HG03139 (cell line): ENCODE results near the gene PTGES2.

Experiments used
- ATAC-seq: cut with Tn5 transposase; IDR thresholded peaks from one replicate; pipeline ENCODE4 v1.9.1; 2021; ENCODE audit not compliant: unreplicated experiment

The PTGES2 gene

DNA sequence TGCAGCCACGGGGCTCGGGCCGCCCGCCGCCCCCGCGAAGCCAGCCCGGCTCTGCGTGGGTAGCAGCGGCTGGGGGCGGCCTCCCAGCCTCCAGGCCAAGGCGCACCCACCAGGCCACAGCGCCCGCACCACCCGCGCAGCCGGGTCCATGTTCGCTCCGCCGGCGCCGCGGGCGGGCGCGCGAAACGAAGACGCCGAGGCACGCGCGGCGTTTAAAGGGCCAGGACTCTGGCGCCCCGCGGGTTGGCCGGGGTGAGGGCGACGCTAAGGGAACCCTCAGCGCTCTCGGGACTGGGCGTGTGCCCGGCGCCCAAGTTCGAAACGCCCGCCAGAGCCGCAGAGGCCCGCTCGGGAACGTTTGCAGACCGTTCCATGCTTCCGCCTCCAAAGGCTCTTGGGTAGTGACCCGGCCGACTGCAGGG is at the start of gene PTGES2:
TSS of gene PTGES2 (minus strand) at position 162 of the 422 bp plus-strand sequence. CDS start at position 150, 12 bp downstream.
- peak; percentile 44 for ATAC-seq

DNA sequence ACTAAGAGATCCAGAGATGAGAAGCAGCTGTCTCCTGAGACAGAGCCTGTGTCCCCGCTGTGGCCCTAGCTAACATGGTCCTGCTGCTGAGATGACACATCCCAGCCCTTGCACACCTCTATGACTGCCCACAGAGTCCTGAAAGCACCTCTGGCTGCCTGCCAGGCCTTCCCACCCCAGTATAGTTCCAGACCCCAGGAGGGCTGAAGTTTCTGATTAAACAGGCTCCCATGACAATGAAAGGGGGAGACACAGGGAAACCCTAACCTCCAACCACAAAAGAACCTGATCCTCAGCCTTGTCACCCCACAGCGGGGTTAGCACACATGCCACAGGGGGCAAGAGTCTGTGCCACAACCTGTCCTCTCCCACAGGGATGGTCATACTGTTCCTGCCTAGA is 48.2 kb upstream of the PTGES2 start:
- no peak for ATAC-seq

DNA sequence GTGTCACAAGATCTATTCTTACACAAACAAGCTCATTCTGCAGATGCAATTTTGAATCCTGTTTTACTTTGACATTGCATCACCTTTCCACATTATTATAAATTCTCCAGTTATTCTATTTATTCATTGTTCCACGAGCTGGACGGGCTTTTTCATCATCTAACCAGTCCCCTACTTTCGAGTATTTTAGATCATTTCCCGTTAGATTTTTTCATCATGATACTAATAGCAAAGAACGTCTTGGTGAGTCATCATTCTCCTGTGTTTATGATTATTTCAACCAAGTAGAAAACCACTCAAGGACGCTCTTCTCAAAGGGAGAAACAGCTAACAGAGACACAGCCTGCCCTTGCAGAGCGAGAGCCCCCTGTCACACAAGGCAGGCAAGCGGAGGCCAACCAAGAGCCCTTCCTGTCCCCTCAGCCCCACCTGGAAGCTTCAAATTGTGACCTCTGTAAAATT is 47.6 kb upstream of the PTGES2 start:
- ATAC-seq: no peak

DNA sequence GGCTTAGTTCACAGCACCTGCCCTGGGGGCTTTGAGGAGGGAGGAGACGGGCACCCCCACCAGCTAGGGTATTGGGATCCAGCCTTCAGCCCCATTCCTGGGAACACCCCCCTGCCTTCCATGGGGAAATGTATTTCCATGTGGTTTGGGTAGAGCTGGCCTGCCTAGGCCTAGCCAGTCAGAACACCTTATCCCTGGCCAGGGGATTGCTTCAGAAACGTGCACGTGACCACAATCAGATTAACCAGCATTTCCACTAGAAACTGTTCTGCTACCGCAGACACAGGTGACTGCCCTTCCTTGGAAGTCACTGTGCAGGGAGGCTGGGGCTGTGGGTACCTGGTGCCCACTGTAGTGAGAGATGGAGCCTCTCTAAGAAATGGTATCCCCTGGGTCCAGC is 46.5 kb upstream of the PTGES2 start:
- no peak for ATAC-seq

DNA sequence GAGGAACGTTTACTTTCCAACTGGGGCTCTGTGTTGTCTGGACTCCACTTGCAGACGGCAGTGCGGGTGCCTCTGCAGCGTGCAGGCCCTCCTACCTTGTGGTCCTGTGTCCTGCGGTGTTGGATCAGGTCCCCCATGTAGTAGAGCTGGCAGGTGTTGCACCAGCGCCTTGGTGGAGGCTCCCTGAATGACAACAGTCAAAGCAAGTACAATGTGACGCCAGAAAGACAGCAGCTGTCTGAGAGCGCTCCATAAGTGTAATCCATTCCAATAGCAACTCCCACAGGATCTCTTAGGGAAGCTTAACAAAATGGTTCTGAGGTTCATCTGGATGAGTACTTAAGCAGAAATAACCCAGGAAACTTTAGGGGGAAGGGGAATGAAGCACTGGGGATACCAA is 42.4 kb upstream of the PTGES2 start:
- ATAC-seq: no peak

DNA sequence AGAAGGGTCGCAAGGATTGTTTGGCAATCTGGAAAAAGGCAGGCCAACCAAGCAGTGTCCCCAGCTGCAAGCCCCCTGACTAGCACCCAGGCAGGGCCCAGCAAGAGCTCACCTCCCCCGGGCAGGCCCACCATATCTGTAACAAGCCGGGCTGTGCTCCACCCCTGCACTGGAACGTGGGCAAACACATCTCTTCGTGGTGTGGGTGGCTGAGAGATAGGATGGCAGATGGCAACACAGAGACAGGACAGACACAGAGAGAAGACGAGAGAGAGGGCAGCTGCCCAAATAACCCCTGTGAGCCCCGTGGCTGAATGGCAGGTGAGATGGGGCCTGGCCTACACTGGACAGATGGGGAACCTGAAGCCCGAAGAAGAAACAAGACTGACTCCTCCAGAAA is 42.0 kb upstream of the PTGES2 start:
- no peak for ATAC-seq

DNA sequence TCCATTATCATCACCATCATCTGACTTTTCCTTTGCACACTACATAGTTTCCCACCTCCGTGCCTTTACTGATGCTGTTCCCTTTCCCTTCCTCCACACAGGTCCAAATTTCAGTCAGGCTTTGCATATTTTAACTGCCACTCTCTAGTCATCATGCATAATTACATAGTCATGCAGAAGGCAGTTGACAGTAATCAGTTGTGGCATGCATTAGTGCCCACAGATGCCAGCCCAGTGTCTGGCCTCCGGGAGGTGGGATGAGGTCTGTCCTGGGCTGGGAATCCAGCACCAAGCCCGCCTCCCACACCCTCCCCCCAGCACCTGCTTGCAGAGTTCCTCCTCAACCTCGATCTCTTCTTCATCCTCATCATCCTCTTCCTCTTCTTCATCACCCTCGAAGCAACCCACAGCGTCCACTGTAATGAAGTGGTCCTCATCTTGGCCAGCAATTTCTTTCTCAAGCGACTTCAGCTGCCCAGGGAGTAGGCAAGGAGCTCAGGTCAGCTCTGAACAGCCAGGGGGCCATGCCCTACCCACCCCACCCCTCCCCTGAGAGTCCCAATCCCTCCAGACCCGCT is 41.3 kb upstream of the PTGES2 start:
- ATAC-seq: no peak

DNA sequence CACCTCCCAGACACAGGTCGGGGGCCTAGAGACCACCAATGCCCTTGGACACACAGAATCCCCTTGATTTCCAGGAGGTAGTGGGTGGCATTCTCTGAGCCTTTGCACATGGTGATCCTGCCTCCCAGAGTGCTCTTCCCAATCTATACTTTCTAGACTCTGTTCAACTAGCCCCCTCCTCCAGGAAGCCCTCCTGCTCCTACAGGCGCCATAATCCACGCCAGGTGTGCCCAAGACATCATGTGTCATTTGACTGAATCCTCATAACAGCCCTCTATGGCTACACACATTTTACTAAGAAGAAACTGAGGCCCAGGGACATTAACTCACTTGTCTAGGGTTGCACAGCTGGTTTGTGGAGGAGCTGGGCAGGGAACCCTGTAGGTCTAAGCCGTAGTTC is 39.7 kb upstream of the PTGES2 start:
- ATAC-seq: no peak

DNA sequence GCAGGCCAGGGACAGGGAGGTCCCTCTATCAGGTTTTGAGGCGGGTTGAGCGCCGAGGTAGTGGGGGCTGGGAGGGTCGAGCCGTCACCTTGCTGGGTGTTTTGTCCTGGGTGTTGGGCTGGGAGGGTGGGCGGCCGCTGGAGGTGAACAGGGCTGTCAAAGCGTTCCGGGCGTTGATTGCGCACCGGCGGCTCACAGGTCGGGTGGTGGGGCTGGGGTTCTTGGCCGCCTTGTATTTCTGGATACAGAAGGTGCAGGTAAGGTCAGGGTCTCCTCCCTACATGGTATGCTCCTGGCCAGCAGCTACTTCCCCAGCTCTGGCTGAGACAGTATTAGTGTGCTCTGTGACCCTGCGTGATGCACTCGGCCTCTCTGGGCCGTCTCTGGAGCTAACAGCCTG is 38.6 kb upstream of the PTGES2 start:
- ATAC-seq: no peak

DNA sequence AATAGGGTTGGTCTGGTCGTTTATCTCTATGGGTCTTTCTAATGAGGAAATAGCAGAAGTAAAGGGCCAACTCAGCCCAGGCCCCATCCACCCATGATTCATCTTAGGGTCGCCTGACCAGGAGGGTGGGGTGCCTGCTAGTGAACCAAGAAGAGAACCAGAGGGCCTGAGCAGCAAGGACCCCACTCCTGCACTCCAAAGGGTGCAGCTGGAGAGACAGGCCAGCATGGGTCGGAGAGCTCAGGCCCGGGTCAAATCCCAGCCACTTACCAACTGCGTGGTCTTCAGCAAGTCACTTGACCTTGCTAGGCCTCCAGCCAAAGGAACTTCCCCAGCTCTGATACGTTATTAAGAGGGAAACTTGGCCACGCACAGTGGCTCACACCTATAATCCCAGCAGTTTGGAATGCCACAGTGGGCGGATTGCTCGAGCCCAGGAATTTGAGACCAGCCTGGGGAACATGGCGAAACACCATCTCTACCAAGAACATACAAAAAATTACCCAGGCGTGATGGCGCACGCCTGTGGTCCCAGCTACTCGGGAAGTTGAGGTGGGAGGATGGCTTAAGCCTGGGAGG is 36.9 kb upstream of the PTGES2 start:
- ATAC-seq: no peak

DNA sequence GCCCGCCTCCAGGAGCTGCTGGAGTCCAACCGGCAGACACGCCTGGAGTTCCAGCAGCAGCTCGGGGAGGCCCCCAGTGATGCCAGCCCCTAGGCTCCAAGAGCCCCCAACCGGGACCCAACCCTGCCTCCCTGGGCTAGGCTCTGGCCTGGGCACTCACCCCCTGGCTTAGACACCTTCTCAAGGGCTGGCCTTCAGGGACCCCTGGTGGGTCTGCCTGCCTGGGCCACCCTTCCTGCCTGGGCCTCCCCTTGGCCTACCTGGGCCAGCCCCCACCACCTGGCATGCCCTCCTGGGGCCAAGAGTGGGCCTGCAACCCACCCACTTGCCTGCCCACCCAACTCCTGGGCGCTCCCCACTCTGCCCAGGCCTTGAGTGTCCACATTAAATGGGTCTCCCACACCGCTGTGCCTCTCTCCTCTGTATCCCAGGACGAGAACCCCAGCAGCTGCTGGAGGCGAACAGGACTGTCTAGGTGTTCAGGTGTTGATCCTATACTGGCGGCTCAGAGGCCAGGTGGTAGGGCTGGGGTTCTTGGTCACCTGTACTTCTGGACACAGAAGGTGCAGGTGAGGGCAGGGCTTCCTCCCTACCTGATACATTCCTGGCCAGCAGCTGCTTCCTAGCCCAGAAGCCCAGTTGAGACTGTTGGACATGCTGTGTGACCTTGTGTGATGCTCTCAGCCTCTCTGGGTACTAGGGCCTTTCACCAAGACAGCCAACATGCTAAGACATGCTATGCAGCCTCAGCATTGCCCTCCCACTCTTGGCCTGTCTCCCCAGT is 36.2 kb upstream of the PTGES2 start:
- ATAC-seq: no peak

DNA sequence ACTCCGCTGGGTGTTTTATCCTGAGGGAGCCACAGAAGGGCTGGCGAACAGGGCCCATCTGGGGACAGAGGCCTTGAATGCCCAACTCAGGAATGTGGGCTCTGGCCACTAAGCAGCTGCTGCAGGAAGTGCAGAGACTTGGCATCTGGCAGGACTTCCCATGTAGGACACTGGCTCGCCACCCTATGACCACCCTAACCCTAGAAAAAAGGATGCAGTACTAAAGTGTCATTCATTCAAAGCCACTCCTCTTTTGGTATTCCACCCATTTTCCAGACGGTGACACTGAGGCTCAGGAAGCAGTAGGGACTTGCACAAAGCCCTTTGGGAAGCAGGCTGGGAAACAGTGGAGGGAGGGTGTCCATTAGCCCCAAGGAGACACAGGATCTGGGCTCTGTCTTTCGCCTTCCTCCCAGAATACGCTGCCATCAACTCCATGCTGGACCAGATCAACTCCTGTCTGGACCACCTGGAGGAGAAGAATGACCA is 35.5 kb upstream of the PTGES2 start:
- ATAC-seq: no peak

DNA sequence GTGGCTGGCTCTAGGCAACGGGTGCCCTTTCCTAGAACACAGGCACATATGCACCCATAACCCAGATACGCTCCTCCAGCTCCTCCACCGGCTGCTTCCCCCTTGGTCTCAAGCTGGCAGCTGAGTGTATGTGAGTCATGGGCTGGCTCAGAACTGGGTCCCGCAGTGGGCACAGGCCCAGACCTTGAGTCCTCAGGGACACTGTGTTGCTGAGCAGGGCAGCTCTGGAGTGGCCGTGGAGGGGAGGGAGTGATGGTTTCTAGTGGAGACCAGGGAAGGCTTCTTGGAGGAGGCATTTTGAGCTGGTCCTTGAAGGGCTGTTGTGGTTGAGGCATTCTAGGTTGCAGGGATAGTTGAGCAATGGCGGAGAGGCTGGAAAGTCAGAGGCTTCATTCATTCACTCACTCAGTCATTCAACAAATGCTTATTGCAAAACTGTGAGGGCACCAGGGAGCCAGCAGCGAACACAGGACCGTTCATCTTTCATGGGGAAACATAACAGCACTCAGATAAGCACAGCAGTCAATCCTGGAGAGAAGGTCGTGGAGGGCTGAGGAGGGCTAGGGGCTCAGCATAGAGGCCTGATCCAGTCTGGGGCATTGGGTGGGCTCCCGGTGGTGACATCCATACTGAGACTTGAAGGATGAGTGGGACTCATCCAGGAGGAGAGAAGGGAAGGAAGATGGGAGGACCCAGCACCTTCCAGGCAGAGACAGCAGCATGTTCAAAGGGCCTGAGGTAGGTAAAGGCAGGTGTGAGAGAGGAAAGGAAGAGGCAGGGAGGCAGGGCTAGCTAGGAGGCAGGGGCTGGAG is 34.9 kb upstream of the PTGES2 start:
- no peak for ATAC-seq

DNA sequence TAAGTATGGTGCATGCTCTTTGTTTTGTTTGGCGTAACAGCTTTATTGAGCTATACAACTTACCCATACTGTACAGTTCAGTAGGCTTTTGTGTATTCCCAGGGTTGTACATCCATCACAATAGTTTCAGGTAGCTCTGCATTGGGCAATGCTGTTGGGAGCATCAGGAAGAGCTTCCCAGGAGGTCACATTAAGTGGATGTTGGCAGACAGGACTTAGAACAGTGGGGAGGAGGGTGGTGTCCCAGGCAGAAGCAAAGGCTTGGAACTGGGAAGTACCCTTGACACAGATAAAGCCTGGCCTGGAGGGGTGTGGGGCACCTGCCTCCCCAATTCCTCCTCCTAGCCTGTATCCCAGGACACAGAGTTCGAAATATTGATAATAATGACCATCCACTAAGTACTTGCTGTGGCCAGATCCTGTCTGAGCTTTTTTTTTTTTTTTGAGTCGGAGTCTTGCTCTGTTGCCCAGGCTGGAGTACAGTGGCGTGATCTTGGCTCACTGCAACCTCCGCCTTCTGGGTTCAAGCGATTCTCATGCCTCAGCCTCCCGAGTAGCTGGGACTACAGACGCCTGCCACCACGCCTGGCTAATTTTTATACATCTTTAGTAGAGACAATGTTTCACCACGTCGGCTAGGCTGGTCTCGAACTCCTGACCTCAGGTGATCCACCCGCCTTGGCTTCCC is 33.8 kb upstream of the PTGES2 start:
- no peak for ATAC-seq

DNA sequence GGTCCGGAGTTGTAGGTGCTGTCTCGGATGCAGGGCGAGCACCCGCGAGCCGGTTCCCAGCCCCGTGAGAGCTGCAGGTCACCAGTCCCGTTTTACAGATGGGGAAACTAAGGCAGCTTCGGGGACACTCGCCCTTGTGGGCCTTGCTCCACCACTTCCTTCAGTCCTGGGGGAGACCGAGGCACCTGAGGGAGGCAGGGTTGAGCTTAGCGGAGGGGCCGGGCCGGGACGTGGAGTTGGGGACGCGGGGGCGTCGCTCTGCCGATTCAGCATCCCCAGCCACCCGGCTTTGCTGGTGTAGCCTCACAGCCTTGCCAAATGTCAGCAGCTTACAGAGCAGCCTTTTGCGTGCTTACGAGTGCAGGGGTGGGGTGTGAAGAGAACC is 33.1 kb upstream of the PTGES2 start:
- no peak for ATAC-seq

DNA sequence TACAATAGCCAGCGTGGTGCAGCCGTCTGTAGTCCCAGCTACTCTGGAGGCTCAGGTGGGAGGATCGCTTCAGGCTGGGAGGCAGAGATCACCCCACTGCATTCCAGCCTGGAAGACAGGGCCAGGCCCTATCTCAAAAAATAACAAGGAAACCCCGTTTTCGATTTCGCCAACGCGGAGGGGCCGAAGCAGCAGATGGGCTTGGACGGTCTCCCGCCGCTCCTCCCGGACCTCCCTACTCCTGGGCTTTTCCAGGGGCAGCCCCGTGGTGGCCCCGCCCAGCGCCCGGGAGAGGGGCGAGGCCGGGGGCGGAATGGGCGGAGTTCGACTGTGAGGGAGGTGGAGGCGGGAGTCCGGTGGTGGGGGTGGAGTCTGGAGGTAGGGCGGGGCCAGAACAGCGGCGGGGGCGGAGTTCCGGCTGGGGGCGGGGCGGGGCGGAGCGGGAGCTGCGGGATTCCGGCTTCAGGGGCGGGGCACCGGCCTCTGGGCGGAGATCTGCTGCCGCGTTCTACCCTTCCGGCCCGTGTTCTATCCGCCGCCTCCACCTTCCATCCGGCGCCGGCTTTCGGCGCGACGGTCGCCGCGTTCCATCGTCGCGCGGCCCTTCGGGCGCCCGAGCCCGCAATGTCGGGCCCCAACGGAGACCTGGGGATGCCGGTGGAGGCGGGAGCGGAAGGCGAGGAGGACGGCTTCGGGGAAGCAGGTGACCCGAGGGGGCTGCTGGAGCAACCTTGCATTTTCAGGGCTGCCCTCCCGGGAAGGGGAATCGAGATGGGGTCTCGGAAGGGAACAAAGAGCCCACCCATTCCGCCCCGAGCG is 32.5 kb upstream of the PTGES2 start, which contains the start of gene BBLN:
TSS of gene BBLN (plus strand) at position 482 of the 819 bp plus-strand sequence. CDS start at position 625, 143 bp downstream.
- peak; percentile 67 for ATAC-seq

DNA sequence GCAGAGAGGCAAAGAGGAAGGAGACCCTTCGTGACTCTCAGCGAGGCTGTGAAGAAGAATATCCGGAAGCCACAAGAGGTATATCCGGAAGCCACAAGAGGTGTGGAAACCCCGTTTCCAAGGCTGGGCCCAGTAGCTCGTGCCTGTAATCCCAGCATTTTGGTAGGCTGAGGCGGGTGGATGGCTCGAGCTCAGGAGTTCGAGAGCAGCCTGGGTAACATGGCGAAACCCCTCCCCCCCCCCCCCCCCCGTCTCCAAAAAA is 31.9 kb upstream of the PTGES2 start:
- ATAC-seq: no peak

DNA sequence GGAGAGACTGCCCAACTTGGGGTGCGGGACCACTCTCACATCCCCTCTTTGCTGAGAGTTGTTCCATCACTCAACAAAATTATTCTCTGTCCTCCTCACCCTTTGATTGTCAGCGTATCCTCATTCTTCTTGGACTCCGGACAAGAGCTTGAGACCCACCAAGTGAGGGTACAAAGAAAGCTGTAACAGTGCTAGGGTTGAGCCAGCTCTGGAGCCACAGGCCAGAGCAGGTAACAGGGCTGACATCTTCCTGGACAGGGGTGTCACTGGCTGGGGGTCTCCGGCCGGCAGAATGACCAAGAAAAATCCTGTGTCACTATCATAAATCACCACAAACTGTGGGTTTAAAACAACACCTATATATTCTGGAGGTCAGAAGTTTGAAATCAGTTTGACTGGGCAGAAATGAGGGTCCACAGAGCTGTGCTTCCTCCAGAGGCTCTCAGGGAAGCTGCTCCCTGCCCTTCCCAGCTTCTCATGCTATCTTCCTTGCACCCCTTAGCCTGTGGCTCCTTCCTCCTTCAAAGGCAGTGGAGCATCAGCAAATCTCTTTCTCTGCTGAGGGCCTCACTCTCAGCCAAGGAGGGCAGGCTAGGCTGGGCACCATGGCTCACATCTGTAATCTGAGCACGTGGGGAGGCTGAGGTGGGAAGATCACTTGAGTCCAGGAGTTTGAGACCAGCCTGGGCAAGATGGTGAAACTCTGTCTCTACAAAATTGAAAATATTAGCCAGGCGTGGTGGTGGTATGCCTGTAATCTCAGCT is 28.4 kb upstream of the PTGES2 start:
- ATAC-seq: no peak

DNA sequence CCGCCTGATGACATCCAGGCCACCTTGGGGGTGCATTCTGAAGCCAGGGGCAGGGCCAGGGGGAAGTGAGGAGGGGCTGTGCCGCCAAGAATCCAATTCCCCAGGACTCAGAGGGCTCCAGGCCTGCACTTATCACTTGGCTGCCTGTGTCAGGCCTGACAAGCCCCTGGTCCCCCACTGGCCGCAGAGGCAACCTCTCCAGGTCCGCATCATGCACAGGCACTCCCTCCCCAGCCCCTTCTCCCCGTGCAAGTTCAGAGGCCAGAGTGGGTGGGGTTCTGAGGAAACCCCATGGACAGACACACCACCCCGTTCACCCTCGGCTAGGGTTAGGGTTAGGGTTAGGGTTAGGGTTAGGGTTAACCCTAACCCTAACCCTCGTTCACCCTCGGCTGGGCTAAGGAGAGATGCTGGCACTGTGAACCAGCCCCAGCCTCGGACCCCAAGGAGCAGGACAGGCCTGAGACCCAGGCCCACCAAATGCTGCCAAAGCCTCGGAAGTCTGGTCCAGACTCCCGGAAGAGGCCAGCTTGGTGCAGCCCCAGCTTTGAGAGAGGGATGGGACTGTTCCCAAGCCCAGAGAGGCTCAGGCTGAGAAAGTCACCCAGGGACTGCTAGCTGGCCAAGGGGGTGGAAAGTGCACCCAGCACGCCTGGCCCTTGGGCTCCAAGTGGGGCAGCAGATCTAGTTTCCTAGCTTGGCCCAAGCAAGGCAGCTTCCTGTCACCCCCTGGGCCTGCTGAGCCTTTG is 26.6 kb upstream of the PTGES2 start:
- ATAC-seq: no peak
